Measurements from ENCODE around the gene RMI2.
A peak's percentile ranks its signal among the peaks of the same experiment; 100 is the strongest.
"Not testable (repeated sequence)": the region's sequence is repeated elsewhere in the genome, so short reads cannot be mapped to it uniquely, and the experiment has no call there.

Gene RMI2

GRCh38 chr16:11345040-11345862, at the start of gene RMI2:
RMI2 (plus strand) TSS chr16:11345459; CDS start chr16:11345472, 13 bp downstream.
- DNase-seq (ENCODE audit: low read depth in 2 of 2), result peak; percentile 89 to 93

- no peak for DNase-seq (ENCODE audit: low read depth in 2 of 2)
Observed at GRCh38 chr16:11295672-11296071, 49.6 kb upstream of the RMI2 start.

GRCh38 chr16:11296351-11296705, 48.9 kb upstream of the RMI2 start:
- no peak for DNase-seq (ENCODE audit: low read depth in 2 of 2)

- DNase-seq (ENCODE audit: low read depth in 2 of 2), result no peak
Observed at GRCh38 chr16:11296706-11297491, 48.4 kb upstream of the RMI2 start.

GRCh38 chr16:11297492-11298142, 47.6 kb upstream of the RMI2 start:
- DNase-seq (ENCODE audit: low read depth in 2 of 2), result peak; percentile 41 to 57

- no peak for DNase-seq (ENCODE audit: low read depth in 2 of 2)
Observed at GRCh38 chr16:11298143-11298900, 46.9 kb upstream of the RMI2 start.

- not testable (repeated sequence) for DNase-seq (ENCODE audit: low read depth in 2 of 2)
Observed at GRCh38 chr16:11298950-11299547, 46.2 kb upstream of the RMI2 start.

- no peak for DNase-seq (ENCODE audit: low read depth in 2 of 2)
Observed at GRCh38 chr16:11299865-11300559, 45.2 kb upstream of the RMI2 start.

- DNase-seq (ENCODE audit: low read depth in 2 of 2), result no peak
Observed at GRCh38 chr16:11300560-11300892, 44.7 kb upstream of the RMI2 start.

- DNase-seq (ENCODE audit: low read depth in 2 of 2), result no peak
Observed at GRCh38 chr16:11301645-11302501, 43.4 kb upstream of the RMI2 start.

GRCh38 chr16:11302977-11303376, 42.3 kb upstream of the RMI2 start:
- DNase-seq (ENCODE audit: low read depth in 2 of 2), result no peak

GRCh38 chr16:11303405-11304138, 41.7 kb upstream of the RMI2 start:
- no peak for DNase-seq (ENCODE audit: low read depth in 2 of 2)

- no peak for DNase-seq (ENCODE audit: low read depth in 2 of 2)
Observed at GRCh38 chr16:11306381-11306780, 38.9 kb upstream of the RMI2 start.

GRCh38 chr16:11306997-11307638, 38.1 kb upstream of the RMI2 start:
- no peak for DNase-seq (ENCODE audit: low read depth in 2 of 2)

- DNase-seq (ENCODE audit: low read depth in 2 of 2), result no peak
Observed at GRCh38 chr16:11307639-11308492, 37.4 kb upstream of the RMI2 start.

- no peak for DNase-seq (ENCODE audit: low read depth in 2 of 2)
Observed at GRCh38 chr16:11308493-11309283, 36.6 kb upstream of the RMI2 start.
